BLaER1 (cell line): ENCODE data around the gene HOATZ.
A peak's percentile ranks its signal among the peaks of the same experiment; 100 is the strongest.

Experiments used
- H3K27ac ChIP-seq: shearing (Covaris generic); formaldehyde crosslinking; 2 replicates; pipeline ENCODE4 v1.8.1; 2022
- H3K27me3 ChIP-seq: shearing (Covaris generic); formaldehyde crosslinking; 2 replicates; pipeline ENCODE4 v1.8.1; 2022
- H3K36me3 ChIP-seq: shearing (Covaris generic); formaldehyde crosslinking; 2 replicates; pipeline ENCODE4 v1.8.1; 2022
- H3K4me1 ChIP-seq: shearing (Covaris generic); formaldehyde crosslinking; 2 replicates; pipeline ENCODE4 v1.8.1; 2022
- H3K4me2 ChIP-seq: shearing (Covaris generic); formaldehyde crosslinking; 2 replicates; pipeline ENCODE4 v1.8.1; 2022
- H3K4me3 ChIP-seq: shearing (Covaris generic); formaldehyde crosslinking; 2 replicates; pipeline ENCODE4 v1.8.1; 2022
- H3K9ac ChIP-seq: shearing (Covaris generic); formaldehyde crosslinking; 2 replicates; pipeline ENCODE4 v1.8.1; 2022
- H3K9me3 ChIP-seq: shearing (Covaris generic); formaldehyde crosslinking; 2 replicates; pipeline ENCODE4 v1.8.1; 2022
- H4K20me1 ChIP-seq: shearing (Covaris generic); formaldehyde crosslinking; 2 replicates; pipeline ENCODE4 v1.8.1; 2022
- Cebpa-rat ChIP-seq: shearing (Covaris generic); IDR thresholded peaks from 2 replicates; pipeline ENCODE4 v1.8.1; 2022

HOATZ gene

DNA sequence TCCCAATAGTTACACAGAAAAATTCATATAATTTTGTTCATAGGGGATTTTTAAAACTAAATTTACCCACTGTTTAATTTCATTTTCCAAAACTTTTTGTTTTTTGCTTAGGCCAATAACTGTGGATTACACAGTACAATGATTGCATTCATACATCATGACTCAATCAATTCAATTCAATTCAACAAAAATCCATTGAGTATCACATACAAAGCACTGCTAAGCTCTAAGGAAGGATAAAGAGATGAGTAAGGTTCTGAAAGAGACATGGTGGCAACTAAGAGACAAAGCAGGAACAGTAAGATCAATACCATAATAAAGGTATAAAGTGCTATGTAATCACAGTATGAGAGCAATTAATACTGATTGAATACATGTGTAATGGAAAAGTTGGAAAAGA is 16.6 kb downstream of the HOATZ start:
- Histone ChIP-seq H4K20me1 (no peaks in the 10 kb centered on the region), H3K9ac (no peak overlapping the region), H3K9me3 (no peaks in the 10 kb centered on the region), H3K36me3 (no peaks in the 10 kb centered on the region), H3K4me2 (no peak overlapping the region), H3K27me3 (no peaks in the 10 kb centered on the region), H3K4me3 (no peak overlapping the region), H3K27ac (no peak overlapping the region), H3K4me1 (no peaks in the 10 kb centered on the region)
- no peak for TF ChIP-seq Cebpa-rat

DNA sequence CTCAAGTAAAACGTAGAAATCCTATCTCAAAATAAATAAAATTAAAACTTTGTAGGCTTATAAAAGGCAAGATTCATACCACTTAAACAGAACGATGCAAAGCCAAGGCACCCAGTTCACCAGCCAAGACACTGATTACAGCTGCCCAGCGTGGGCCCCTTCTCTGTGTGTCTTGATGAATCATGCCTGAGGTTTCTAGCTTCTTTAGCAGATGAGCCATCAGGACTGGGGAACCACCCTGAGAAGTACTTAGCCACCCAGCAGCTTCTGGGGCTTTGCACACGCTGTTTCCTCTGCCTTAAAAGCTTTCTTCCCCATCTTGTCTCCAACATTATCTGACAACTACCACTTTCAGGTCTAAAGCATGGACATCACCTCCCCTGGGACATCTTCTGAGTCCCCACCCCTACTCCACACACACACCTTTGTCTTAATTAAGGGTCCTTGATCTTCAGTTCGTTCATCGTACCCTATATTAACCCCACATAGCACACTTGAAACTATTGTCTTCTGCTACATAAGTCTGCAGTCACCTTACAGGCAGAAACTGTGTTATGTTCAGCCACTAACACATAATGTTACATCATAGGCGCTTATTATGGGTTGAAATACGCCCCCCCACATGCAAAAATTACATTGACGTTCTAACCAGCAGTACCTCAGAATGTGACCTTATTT is 17.2 kb downstream of the HOATZ start:
- Histone ChIP-seq H3K9ac (no peak overlapping the region), H3K4me2 (no peak overlapping the region), H3K27me3 (no peaks in the 10 kb centered on the region), H3K36me3 (no peaks in the 10 kb centered on the region), H3K4me3 (no peak overlapping the region), H3K27ac (no peak overlapping the region), H4K20me1 (no peaks in the 10 kb centered on the region), H3K4me1 (no peaks in the 10 kb centered on the region), H3K9me3 (no peaks in the 10 kb centered on the region)
- TF ChIP-seq Cebpa-rat, result no peak

- Histone ChIP-seq H4K20me1 (no peaks in the 10 kb centered on the region), H3K36me3 (no peaks in the 10 kb centered on the region), H3K4me1 (no peaks in the 10 kb centered on the region), H3K4me3 (no peak overlapping the region), H3K4me2 (no peak overlapping the region), H3K9ac (no peak overlapping the region), H3K27me3 (no peaks in the 10 kb centered on the region), H3K27ac (no peak overlapping the region), H3K9me3 (no peaks in the 10 kb centered on the region)
- no peak for TF ChIP-seq Cebpa-rat
Observed at GRCh38 chr11:111532365-111532709, 17.8 kb downstream of the HOATZ start.

- Histone ChIP-seq H3K4me3 (no peak overlapping the region), H3K4me1 (0 out of 2 replicates have a peak, but pooled peaks cover 1% of the 10 kb centered on the region), H3K36me3 (no peaks in the 10 kb centered on the region), H3K9me3 (peaks cover 10% of the 10 kb centered on the region), H4K20me1 (no peaks in the 10 kb centered on the region), H3K4me2 (no peak overlapping the region), H3K9ac (no peak overlapping the region), H3K27me3 (peaks cover 19% of the 10 kb centered on the region), H3K27ac (no peak overlapping the region)
- TF ChIP-seq Cebpa-rat, result no peak
Observed at GRCh38 chr11:111535281-111535680, 20.7 kb downstream of the HOATZ start.

DNA sequence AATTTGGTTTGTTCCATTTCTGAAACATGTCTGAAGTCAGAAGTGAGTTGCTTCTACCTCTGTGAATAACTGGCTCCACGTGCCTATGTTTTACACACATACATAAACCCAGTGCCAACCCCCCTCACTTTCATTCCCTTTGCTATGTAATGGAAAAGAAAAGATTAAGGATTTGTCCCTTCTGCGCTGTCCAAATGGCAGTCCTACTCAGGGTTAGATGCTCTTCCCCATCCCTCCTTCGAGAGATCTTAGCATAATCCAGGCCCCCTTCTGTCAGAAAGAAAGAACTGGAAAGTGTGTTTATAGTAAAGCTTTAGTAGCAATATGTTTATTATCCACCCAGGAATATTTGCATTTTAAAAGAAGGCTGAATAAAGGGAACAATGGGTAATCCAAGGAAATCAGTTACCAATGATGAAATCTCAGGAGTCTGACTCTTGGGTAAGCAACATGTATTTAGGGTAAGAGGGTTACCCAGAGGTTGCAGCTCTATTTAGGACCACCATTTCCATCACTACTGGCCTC is 22.8 kb downstream of the HOATZ start:
- peaks cover 25% of the 10 kb centered on the region for H3K9me3 ChIP-seq
- H3K4me1 ChIP-seq, result peaks cover 12% of the 10 kb centered on the region
- TF ChIP-seq Cebpa-rat, result no peak
- H3K27ac ChIP-seq, result no peak overlapping the region
- H4K20me1 ChIP-seq, result no peaks in the 10 kb centered on the region
- H3K4me2 ChIP-seq, result no peak overlapping the region
- H3K36me3 ChIP-seq, result no peaks in the 10 kb centered on the region
- H3K4me3 ChIP-seq, result no peak overlapping the region
- H3K27me3 ChIP-seq, result peaks cover 40% of the 10 kb centered on the region
- no peak overlapping the region for H3K9ac ChIP-seq

DNA sequence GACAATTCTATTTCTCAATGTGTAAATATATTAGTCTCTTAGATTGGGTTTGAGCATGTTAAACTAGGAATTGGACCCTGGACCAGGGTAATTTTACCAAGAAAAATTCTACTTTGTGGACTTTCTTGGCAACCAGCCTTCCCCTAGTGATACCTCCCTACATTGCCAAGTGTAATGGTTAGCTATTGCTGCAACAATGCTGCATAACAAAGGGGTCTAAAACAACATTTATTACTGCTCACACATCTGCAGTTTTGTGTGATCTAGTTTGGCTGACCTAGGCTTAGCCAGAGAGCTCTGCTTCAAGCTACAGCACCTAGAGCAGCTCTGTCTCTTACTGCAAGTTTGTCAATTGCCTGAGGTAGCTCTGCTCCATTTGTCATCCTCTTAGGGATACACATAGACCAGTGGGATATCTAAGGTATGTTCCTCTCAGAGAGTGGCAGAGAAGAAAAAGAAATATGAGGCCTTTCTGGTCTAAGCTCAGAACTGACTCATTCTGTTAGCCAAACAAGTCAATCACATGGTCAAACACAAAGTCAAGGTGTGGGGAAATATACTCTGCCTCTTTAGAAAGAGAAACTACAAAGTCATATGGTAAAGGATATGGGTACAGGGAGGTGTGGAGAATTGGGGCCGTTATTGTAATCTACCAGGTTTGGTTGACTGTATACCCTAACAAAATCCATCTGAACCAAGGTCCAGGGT is 24.0 kb downstream of the HOATZ start:
- Histone ChIP-seq H3K4me1 (peaks cover 23% of the 10 kb centered on the region), H3K27me3 (peaks cover 48% of the 10 kb centered on the region), H3K9ac (no peak overlapping the region), H4K20me1 (no peaks in the 10 kb centered on the region), H3K4me3 (no peak overlapping the region), H3K27ac (no peak overlapping the region), H3K4me2 (no peak overlapping the region), H3K9me3 (peaks cover 25% of the 10 kb centered on the region), H3K36me3 (no peaks in the 10 kb centered on the region)
- TF ChIP-seq Cebpa-rat, result no peak

DNA sequence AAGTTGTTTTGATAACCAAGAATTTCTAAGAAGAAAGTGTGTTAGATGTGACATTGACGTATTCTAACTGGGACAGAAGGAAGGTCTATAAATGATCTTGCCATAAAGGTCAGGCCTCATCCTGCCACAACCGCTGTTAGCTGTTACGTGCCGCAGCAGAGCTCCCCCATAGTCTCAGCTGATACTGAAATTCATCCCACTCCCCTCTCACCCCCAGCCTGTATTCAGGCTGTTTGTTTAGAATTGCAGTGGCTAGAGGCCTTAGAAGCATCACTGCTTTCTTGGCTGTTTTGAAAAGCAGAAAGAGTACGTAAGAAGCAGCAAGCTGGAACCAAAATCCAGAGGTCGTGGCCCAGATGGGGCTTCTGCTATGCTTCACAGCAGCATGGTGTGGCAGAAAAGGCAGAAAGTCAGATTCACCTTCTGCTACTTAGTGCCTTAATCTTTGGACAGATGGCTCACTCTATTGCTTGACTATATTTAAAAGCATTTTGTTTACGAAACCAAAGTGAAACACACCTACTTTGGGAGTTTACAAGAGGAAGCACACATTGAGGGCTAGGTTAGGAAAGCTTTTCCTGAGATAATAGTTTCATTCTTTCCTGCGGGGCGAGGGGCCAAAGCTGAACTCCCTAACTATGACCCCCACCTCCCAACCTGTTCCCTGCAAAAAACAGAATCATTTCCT is 25.0 kb downstream of the HOATZ start:
- no peaks in the 10 kb centered on the region for H4K20me1 ChIP-seq
- H3K27me3 ChIP-seq, result peaks cover 48% of the 10 kb centered on the region
- no peak overlapping the region for H3K9ac ChIP-seq
- H3K36me3 ChIP-seq, result no peaks in the 10 kb centered on the region
- no peak for TF ChIP-seq Cebpa-rat
- peaks cover 25% of the 10 kb centered on the region for H3K9me3 ChIP-seq
- no peak overlapping the region for H3K27ac ChIP-seq
- no peak overlapping the region for H3K4me2 ChIP-seq
- H3K4me1 ChIP-seq, result peaks cover 23% of the 10 kb centered on the region
- H3K4me3 ChIP-seq, result no peak overlapping the region

DNA sequence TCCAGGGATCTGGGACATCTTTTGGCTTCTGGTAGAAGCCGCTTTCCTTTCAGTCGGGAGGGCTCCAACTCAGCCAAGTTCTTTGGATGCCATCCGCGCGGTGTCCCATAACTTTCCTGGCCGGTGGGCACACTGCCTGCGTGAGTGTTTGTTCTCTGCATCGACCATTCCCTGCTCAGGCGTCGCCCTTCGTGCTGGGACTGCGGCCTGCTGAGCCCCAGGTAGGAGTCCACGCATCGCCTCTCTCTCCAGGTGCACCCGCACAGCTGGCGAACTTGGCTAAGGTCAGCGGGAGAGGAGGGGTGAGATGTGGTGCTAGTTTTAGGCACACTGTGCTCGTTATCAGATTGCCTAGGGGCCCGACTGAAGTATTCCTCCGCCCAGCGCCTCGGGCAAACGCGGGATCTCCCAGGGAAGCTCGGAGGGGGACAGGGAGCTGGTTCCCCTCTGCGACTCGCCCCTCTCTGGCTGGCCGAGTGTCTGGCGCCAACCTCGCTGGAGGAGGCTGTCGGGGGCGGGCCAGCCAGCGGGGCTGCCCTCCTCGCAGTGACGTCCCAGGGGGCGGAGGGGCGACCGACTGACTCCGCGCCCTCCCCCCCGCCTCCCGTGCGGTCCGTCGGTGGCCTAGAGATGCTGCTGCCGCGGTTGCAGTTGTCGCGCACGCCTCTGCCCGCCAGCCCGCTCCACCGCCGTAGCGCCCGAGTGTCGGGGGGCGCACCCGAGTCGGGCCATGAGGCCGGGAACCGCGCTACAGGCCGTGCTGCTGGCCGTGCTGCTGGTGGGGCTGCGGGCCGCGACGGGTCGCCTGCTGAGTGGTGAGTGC is 25.7 kb downstream of the HOATZ start, which contains the start of gene LAYN:
LAYN (plus strand) TSS at position 607 of the 823 bp plus-strand sequence; CDS start at position 731, 124 bp downstream.
- Histone ChIP-seq H4K20me1 (no peaks in the 10 kb centered on the region), H3K4me1 (peaks cover 23% of the 10 kb centered on the region), H3K27ac (no peak within 1 kb of the TSS), H3K9me3 (peaks cover 25% of the 10 kb centered on the region), H3K9ac (no peak within 1 kb of the TSS), H3K27me3 (peaks cover 48% of the 10 kb centered on the region), H3K4me3 (peak within 1 kb of the TSS; percentile 32), H3K36me3 (no peaks in the 10 kb centered on the region), H3K4me2 (peak within 1 kb of the TSS; percentile 47)
- TF ChIP-seq Cebpa-rat, result no peak

GRCh38 chr11:111540937-111541253 is 26.3 kb downstream of the HOATZ start:
- no peak for TF ChIP-seq Cebpa-rat
- Histone ChIP-seq H3K4me3 (peak overlapping the region; percentile 32), H3K9me3 (peaks cover 25% of the 10 kb centered on the region), H3K4me2 (peak overlapping the region; percentile 47), H3K36me3 (no peaks in the 10 kb centered on the region), H3K27ac (no peak overlapping the region), H4K20me1 (no peaks in the 10 kb centered on the region), H3K4me1 (peaks cover 23% of the 10 kb centered on the region), H3K27me3 (peaks cover 48% of the 10 kb centered on the region), H3K9ac (no peak overlapping the region)
